ENCODE results near the gene PXDC1.
"Not testable (repeated sequence)": the region's sequence is repeated elsewhere in the genome, so short reads cannot be mapped to it uniquely, and the experiment has no call there.

The PXDC1 gene

DNA sequence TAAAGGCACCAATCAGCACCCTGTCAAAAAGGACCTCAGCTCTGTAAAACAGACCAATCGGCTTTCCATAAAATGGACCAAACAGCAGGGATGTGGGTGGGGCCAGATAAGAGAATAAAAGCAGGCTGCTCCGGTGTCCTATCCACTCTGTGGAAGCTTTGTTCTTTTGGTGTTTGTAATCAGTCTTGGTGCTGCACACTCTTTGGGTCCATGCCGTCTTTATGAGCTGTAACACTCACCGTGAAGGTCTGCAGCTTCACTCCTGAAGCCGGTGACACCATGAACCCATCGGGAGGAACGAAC, 7.3 kb upstream of the PXDC1 start:
- DNase-seq (ENCODE audit: low read depth): no peak
- TF ChIP-seq CTCF (IDR thresholded peaks at IDR 0.05; ENCODE audit: insufficient read depth, low read depth, low read length, missing control alignments): no peak
- no peak overlapping the region for H3K4me3 ChIP-seq (ENCODE audit: low read depth, low read length)

- not testable (repeated sequence) for DNase-seq (ENCODE audit: low read depth)
Observed at GRCh38 chr6:3757998-3758841, 6.7 kb upstream of the PXDC1 start.

DNA sequence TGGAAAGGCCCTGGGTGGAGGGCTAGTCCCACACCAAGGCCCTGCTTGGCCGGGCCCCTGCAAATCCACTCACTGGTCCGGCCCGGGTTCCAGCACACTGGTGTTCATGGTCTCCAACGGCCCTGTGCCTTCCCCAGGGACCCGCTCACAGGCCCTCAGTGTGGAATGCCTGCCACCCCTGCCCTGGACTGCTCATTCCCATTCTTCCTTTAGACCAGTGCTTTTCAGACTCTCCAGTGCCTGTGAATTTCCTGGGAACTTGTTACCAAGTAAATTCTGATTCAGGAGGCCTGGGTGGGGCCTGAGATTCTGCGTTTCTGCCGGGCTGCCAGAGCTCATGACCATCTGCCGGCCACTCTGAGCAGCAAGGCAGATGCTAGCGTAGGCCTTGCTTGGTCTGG, 5.7 kb upstream of the PXDC1 start:
- no peak for TF ChIP-seq CTCF (IDR thresholded peaks at IDR 0.05; ENCODE audit: insufficient read depth, low read depth, low read length, missing control alignments)
- no peak overlapping the region for H3K4me3 ChIP-seq (ENCODE audit: low read depth, low read length)
- no peak for DNase-seq (ENCODE audit: low read depth)

More at GRCh38 chr6:3757998-3758841, 6.7 kb upstream of the PXDC1 start:
- not testable (repeated sequence) for H3K4me3 ChIP-seq (ENCODE audit: low read depth, low read length)

- DNase-seq (ENCODE audit: low read depth): no peak
- no peak overlapping the region for H3K4me3 ChIP-seq (ENCODE audit: low read depth, low read length)
- no peak for TF ChIP-seq CTCF (IDR thresholded peaks at IDR 0.05; ENCODE audit: insufficient read depth, low read depth, low read length, missing control alignments)
Observed at GRCh38 chr6:3756546-3756945, 5.0 kb upstream of the PXDC1 start.

DNA sequence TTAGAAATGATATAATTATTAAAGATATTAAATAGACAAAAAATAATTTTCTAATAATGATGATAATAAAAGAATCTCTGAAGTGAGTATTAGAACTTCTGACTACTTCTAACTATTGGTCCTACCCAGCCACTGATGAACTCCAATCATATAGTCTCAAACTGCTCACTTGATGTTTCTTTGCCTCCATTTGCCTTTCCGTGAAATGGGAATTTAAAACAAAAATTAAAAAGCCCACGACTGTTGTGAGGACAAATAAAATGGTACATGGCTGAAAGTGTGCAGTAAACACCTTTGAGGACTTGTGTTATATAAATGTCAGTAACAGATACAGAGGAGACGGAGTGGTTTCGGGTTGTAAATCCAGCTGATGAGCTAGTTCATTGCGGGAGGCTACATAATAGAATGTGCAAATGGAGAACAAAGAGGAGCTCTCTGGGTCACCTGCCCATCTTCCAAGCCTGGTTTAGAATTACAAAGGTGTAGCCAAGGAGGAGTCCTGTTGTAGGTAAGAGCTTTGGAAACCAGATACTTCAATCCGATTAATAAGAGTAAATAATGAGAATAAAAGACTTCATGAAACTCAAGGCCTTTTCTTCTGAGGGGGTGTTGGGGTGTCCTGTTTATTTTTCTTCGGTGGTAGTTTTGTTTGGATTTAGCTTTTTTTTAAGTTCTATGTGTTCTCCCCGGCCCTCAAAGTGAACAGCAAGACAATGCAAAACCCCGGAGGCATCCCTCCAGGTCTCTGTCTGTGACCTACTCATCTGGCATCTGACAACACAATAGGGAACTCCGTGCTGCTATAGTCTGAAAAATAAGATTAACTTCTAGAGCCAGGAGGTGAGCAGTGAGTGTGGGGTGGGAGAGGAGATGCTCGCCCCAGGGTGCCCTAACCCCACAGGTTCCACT, 4.4 kb upstream of the PXDC1 start:
- DNase-seq (ENCODE audit: low read depth): no peak
- no peak for TF ChIP-seq CTCF (IDR thresholded peaks at IDR 0.05; ENCODE audit: insufficient read depth, low read depth, low read length, missing control alignments)
- H3K4me3 ChIP-seq (ENCODE audit: low read depth, low read length): no peak overlapping the region

- H3K4me3 ChIP-seq (ENCODE audit: low read depth, low read length): no peak overlapping the region
- TF ChIP-seq CTCF (IDR thresholded peaks at IDR 0.05; ENCODE audit: insufficient read depth, low read depth, low read length, missing control alignments): no peak
- DNase-seq (ENCODE audit: low read depth): no peak
Observed at GRCh38 chr6:3754776-3755175, 3.3 kb upstream of the PXDC1 start.

GRCh38 chr6:3754032-3754725, 2.7 kb upstream of the PXDC1 start:
- not testable (repeated sequence) for DNase-seq (ENCODE audit: low read depth); H3K4me3 ChIP-seq (ENCODE audit: low read depth, low read length)
